Measurements from ENCODE around the gene FGFBP3.

Gene FGFBP3

GRCh38 chr10:91944880-91945630 is 35.8 kb upstream of the FGFBP3 start:
- Histone ChIP-seq H3K9me3 (ENCODE audit: control insufficient read depth, low read length) (no peaks in the 10 kb centered on the region), H3K4me3 (ENCODE audit: low read depth, low read length) (no peak overlapping the region), H3K79me2 (peaks cover 4% of the 10 kb centered on the region), H3K27ac (no peak overlapping the region), H2AFZ (no peak overlapping the region), H3K27me3 (ENCODE audit: control insufficient read depth, insufficient read depth, low read length) (no peaks in the 10 kb centered on the region), H3K4me2 (ENCODE audit: low read length) (no peak overlapping the region), H3K36me3 (ENCODE audit: control insufficient read depth, insufficient read depth, low read length) (no peaks in the 10 kb centered on the region), H3K9ac (no peak overlapping the region), H3K4me1 (no peaks in the 10 kb centered on the region)
- no peak for TF ChIP-seq CTCF (IDR thresholded peaks at IDR 0.05)

- H3K27ac ChIP-seq, result no peak overlapping the region
- H3K27me3 ChIP-seq (ENCODE audit: control insufficient read depth, insufficient read depth, low read length), result no peaks in the 10 kb centered on the region
- no peaks in the 10 kb centered on the region for H3K9me3 ChIP-seq (ENCODE audit: control insufficient read depth, low read length)
- H2AFZ ChIP-seq, result no peak overlapping the region
- no peak overlapping the region for H3K4me2 ChIP-seq (ENCODE audit: low read length)
- peaks cover 18% of the 10 kb centered on the region for H3K79me2 ChIP-seq
- H3K36me3 ChIP-seq (ENCODE audit: control insufficient read depth, insufficient read depth, low read length), result no peaks in the 10 kb centered on the region
- H3K4me3 ChIP-seq (ENCODE audit: low read depth, low read length), result no peak overlapping the region
- no peak overlapping the region for H3K9ac ChIP-seq
- no peak for TF ChIP-seq CTCF (IDR thresholded peaks at IDR 0.05)
- no peaks in the 10 kb centered on the region for H3K4me1 ChIP-seq
Observed at GRCh38 chr10:91941426-91941825, 32.1 kb upstream of the FGFBP3 start.

- Histone ChIP-seq H3K27ac (no peak overlapping the region), H3K4me2 (ENCODE audit: low read length) (no peak overlapping the region), H3K9me3 (ENCODE audit: control insufficient read depth, low read length) (no peaks in the 10 kb centered on the region), H3K9ac (no peak overlapping the region), H2AFZ (no peak overlapping the region), H3K79me2 (peaks cover 19% of the 10 kb centered on the region), H3K27me3 (ENCODE audit: control insufficient read depth, insufficient read depth, low read length) (no peaks in the 10 kb centered on the region), H3K4me3 (ENCODE audit: low read depth, low read length) (no peak overlapping the region), H3K36me3 (ENCODE audit: control insufficient read depth, insufficient read depth, low read length) (no peaks in the 10 kb centered on the region), H3K4me1 (no peaks in the 10 kb centered on the region)
- no peak for TF ChIP-seq CTCF (IDR thresholded peaks at IDR 0.05)
Observed at GRCh38 chr10:91939653-91940052, 30.4 kb upstream of the FGFBP3 start.

GRCh38 chr10:91935886-91936285 is 26.6 kb upstream of the FGFBP3 start:
- no peaks in the 10 kb centered on the region for H3K9me3 ChIP-seq (ENCODE audit: control insufficient read depth, low read length)
- peaks cover 2% of the 10 kb centered on the region for H3K4me1 ChIP-seq
- peaks cover 35% of the 10 kb centered on the region for H3K79me2 ChIP-seq
- no peak overlapping the region for H2AFZ ChIP-seq
- H3K9ac ChIP-seq, result no peak overlapping the region
- no peak for TF ChIP-seq CTCF (IDR thresholded peaks at IDR 0.05)
- no peak overlapping the region for H3K4me2 ChIP-seq (ENCODE audit: low read length)
- no peak overlapping the region for H3K4me3 ChIP-seq (ENCODE audit: low read depth, low read length)
- H3K27ac ChIP-seq, result no peak overlapping the region
- H3K36me3 ChIP-seq (ENCODE audit: control insufficient read depth, insufficient read depth, low read length), result no peaks in the 10 kb centered on the region
- H3K27me3 ChIP-seq (ENCODE audit: control insufficient read depth, insufficient read depth, low read length), result no peaks in the 10 kb centered on the region

GRCh38 chr10:91932737-91933136 is 23.5 kb upstream of the FGFBP3 start:
- no peak overlapping the region for H3K27ac ChIP-seq
- no peak overlapping the region for H2AFZ ChIP-seq
- no peak overlapping the region for H3K4me2 ChIP-seq (ENCODE audit: low read length)
- no peaks in the 10 kb centered on the region for H3K27me3 ChIP-seq (ENCODE audit: control insufficient read depth, insufficient read depth, low read length)
- peaks cover 50% of the 10 kb centered on the region for H3K79me2 ChIP-seq
- no peak overlapping the region for H3K9ac ChIP-seq
- no peaks in the 10 kb centered on the region for H3K9me3 ChIP-seq (ENCODE audit: control insufficient read depth, low read length)
- H3K4me1 ChIP-seq, result peaks cover 2% of the 10 kb centered on the region
- H3K36me3 ChIP-seq (ENCODE audit: control insufficient read depth, insufficient read depth, low read length), result no peaks in the 10 kb centered on the region
- no peak for TF ChIP-seq CTCF (IDR thresholded peaks at IDR 0.05)
- no peak overlapping the region for H3K4me3 ChIP-seq (ENCODE audit: low read depth, low read length)

Data from parathyroid adenoma (tissue), 2 donors.